ENCODE measurements around the gene SLC43A1. TPM values are rescaled to one million over a fixed set of nuclear protein-coding genes. Genes with fewer than 3 reads are reported as not detected.

The SLC43A1 gene
- total RNA-seq, 2 experiments from 2014 or later, result 32.1 to 34.0 TPM

- Mint-ChIP-seq H3K36me3 (ENCODE audit: low read depth) (no peaks in the 10 kb centered on the region), H3K4me3 (peak within 1 kb of the TSS; percentile 69), H3K9me3 (no peaks in the 10 kb centered on the region), H3K27me3 (peaks cover 33% of the 10 kb centered on the region), H3K4me1 (ENCODE audit: low read depth) (peaks cover 21% of the 10 kb centered on the region), H3K27ac (no peak within 1 kb of the TSS)
- intact Hi-C loops (cut with micrococcal nuclease), result no loop called here
- DNase-seq, result peak; percentile 71
- CTCF ChIA-PET, result interaction anchor here (0.7 to 9.1 kb wide), 13 partner anchors 10 to 181 kb away, joined by 3 to 254 read pairs (median 6); partner anchors contain the start of genes PRG2, SLC43A1, SLC43A3 and TIMM10
- ATAC-seq, result peak; percentile 54
- TF ChIP-seq, protein P1, sequence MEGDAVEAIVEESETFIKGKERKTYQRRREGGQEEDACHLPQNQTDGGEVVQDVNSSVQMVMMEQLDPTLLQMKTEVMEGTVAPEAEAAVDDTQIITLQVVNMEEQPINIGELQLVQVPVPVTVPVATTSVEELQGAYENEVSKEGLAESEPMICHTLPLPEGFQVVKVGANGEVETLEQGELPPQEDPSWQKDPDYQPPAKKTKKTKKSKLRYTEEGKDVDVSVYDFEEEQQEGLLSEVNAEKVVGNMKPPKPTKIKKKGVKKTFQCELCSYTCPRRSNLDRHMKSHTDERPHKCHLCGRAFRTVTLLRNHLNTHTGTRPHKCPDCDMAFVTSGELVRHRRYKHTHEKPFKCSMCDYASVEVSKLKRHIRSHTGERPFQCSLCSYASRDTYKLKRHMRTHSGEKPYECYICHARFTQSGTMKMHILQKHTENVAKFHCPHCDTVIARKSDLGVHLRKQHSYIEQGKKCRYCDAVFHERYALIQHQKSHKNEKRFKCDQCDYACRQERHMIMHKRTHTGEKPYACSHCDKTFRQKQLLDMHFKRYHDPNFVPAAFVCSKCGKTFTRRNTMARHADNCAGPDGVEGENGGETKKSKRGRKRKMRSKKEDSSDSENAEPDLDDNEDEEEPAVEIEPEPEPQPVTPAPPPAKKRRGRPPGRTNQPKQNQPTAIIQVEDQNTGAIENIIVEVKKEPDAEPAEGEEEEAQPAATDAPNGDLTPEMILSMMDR (IDR thresholded peaks at IDR 0.05), result peak; percentile 77
- POLR2A ChIA-PET, result interaction anchor here (0.6 to 1.5 kb wide), 6 partner anchors 13 to 35 kb away, joined by 3 to 6 read pairs (median 4); partner anchors contain the start of gene SLC43A3
Observed at GRCh38 chr11:57460022-57460757, 55.3 kb downstream of the SLC43A1 start, which contains the start of gene RTN4RL2. Gene RTN4RL2 (plus strand): TSS chr11:57460528. CDS start chr11:57460866, 338 bp downstream.

DNA sequence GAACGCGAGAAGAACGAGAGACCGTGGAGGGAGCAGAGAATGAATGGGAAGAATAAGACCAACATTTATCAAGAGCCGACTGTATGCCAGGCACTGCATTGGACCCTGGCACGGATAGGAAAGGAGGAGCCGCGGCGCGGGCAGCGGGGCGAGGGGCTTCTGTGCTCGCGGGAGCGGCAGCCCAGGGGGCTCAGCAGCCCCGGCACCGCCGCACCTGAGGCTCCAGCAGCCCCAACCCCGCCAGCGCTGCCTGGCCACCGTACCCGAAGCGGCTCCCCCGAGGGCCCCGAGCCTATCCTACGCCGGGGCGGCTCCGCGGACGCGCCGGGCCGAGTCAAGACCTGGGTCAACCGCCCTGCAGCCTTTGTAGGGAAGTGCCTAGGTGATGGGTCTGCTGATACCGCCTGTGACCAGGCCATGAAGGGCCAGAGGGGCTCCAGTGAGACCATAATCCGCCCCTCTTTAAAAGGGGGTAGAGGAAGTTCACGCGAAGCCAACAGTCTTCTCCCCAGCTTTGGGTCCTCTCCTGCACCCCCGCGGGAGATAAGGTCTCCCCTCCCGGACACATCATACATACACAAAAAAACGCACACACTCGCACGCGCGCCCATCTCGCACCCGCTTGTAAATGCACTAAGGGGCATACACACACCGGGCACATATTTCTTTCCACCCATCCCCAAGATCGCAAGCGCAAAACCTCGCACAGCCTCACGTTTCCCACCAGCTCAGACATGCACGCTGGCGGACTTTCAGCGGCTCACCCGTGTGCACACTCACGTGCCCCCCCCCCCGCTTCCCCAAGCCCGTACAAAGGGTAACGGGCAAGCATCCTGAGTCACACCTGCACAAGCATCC is 56.1 kb downstream of the SLC43A1 start:
- ChIA-PET CTCF (interaction anchor here (0.7 to 9.1 kb wide), 30 partner anchors 9 to 194 kb away, joined by 3 to 254 read pairs (median 14); partner anchors contain the start of genes PRG2, SLC43A1, SLC43A3 and TIMM10), POLR2A (interaction anchor here (0.6 to 2.4 kb wide), 9 partner anchors 13 to 72 kb away, joined by 3 to 10 read pairs (median 5); no protein-coding TSS in a partner anchor)
- Mint-ChIP-seq H3K4me1 (ENCODE audit: low read depth) (peaks cover 21% of the 10 kb centered on the region), H3K36me3 (ENCODE audit: low read depth) (no peaks in the 10 kb centered on the region), H3K4me3 (peak overlapping the region; percentile 69), H3K27ac (no peak overlapping the region), H3K9me3 (no peaks in the 10 kb centered on the region), H3K27me3 (peaks cover 33% of the 10 kb centered on the region)
- DNase-seq (peak; percentile 50), ATAC-seq (peak; percentile 4)
- intact Hi-C loops (cut with micrococcal nuclease), result loop anchor here (2.0 kb wide), 1 partner anchor 21 kb away; no protein-coding TSS in a partner anchor
- TF ChIP-seq, protein P1 (IDR thresholded peaks at IDR 0.05), result no peak

DNA sequence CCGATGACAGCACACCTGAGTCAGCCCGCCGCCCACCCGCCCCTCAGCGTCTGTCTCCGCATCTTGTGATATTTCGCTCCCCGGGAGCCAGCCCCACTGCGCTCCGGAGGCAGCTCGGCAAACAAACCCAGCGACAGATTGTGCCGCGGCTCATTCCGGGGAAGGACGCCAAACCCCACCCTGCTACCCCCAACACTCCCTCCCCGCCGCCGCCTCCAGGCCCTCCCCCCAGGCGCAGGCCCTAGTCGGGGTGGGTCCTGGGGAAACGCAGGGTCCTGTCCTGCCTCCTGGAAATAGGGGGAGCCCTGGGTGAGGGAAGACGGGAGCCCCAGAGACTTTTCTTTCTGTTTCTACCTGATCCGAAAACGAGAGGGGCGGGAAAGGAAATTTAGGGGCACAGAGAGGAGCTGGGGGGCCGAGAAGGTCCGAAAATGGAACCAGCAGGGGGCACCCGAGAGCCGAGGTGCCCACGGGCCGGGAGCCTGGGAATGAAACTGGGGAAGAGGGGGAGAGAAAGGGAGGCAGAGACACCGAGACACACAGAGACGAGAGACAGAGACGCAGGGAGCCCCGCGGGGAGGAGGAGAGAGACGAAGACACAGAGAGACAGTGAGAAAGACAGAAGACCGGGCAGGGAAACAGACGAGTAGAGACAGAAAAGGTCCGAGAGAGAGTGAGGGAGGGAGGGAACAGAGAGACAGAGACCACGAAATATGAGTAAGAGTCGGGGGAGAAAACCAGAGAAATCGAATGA is 56.9 kb downstream of the SLC43A1 start:
- peak; percentile 78 for DNase-seq
- Mint-ChIP-seq H3K36me3 (ENCODE audit: low read depth) (no peaks in the 10 kb centered on the region), H3K9me3 (no peaks in the 10 kb centered on the region), H3K27ac (peak overlapping the region; percentile 2), H3K27me3 (peaks cover 33% of the 10 kb centered on the region), H3K4me3 (peak overlapping the region; percentile 69), H3K4me1 (ENCODE audit: low read depth) (peaks cover 21% of the 10 kb centered on the region)
- ATAC-seq, result peak; percentile 40
- TF ChIP-seq, protein P1 (IDR thresholded peaks at IDR 0.05), result peak; percentile 93
- ChIA-PET POLR2A (interaction anchor here (1.1 to 2.4 kb wide), 8 partner anchors 14 to 73 kb away, joined by 3 to 10 read pairs (median 5); partner anchors contain the start of gene TIMM10), CTCF (interaction anchor here (0.6 to 9.1 kb wide), 47 partner anchors 8 to 1036 kb away, joined by 3 to 254 read pairs (median 7); partner anchors contain the start of genes P2RX3, SLC43A1, SLC43A3 and TIMM10)
- intact Hi-C loops (cut with micrococcal nuclease), result loop anchor here (2.0 kb wide), 1 partner anchor 22 kb away; no protein-coding TSS in a partner anchor

DNA sequence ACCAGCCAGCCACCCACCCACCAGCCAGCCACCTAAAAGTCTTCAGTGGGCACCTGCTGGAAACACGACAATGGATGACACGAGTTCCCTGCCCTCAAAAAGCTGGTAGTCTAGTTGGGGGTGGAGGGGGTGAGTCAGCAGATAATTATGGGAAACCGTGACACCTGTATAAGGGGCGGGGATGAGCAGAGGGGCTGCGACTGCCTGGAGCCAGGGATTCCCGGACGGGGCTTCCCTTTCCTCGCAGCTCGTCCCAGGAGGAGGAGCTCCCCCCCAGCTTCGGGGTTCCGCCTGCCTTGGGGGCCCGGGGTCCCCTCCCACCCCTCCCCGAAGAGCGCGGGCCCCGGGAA is 57.5 kb downstream of the SLC43A1 start:
- ATAC-seq, result peak; percentile 32
- TF ChIP-seq, protein P1 (IDR thresholded peaks at IDR 0.05), result no peak
- Mint-ChIP-seq H3K36me3 (ENCODE audit: low read depth) (no peaks in the 10 kb centered on the region), H3K27me3 (peaks cover 34% of the 10 kb centered on the region), H3K4me3 (peak overlapping the region; percentile 69), H3K4me1 (ENCODE audit: low read depth) (peaks cover 21% of the 10 kb centered on the region), H3K9me3 (no peaks in the 10 kb centered on the region), H3K27ac (no peak overlapping the region)
- POLR2A ChIA-PET, result interaction anchor here (0.9 to 2.4 kb wide), 11 partner anchors 15 to 123 kb away, joined by 3 to 10 read pairs (median 4); partner anchors contain the start of genes SLC43A1 and TIMM10
- CTCF ChIA-PET, result interaction anchor here (0.6 to 9.1 kb wide), 59 partner anchors 8 to 1037 kb away, joined by 3 to 254 read pairs (median 6); partner anchors contain the start of genes P2RX3, SLC43A1, SLC43A3 and SMTNL1
- DNase-seq, result peak; percentile 61
- intact Hi-C loops (cut with micrococcal nuclease), result loop anchor here (2.0 kb wide), 1 partner anchor 23 kb away; no protein-coding TSS in a partner anchor

Measured in activated CD8-positive, alpha-beta T cell treated with anti-CD3 and anti-CD28 coated beads for 36 hours (primary cell).